Measurements from ENCODE around the gene PFKFB4.

The PFKFB4 gene

GRCh38 chr3:48505146-48505545, 51.5 kb downstream of the PFKFB4 start:
- TF ChIP-seq, protein P1, sequence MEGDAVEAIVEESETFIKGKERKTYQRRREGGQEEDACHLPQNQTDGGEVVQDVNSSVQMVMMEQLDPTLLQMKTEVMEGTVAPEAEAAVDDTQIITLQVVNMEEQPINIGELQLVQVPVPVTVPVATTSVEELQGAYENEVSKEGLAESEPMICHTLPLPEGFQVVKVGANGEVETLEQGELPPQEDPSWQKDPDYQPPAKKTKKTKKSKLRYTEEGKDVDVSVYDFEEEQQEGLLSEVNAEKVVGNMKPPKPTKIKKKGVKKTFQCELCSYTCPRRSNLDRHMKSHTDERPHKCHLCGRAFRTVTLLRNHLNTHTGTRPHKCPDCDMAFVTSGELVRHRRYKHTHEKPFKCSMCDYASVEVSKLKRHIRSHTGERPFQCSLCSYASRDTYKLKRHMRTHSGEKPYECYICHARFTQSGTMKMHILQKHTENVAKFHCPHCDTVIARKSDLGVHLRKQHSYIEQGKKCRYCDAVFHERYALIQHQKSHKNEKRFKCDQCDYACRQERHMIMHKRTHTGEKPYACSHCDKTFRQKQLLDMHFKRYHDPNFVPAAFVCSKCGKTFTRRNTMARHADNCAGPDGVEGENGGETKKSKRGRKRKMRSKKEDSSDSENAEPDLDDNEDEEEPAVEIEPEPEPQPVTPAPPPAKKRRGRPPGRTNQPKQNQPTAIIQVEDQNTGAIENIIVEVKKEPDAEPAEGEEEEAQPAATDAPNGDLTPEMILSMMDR (IDR thresholded peaks at IDR 0.05; ENCODE audit: insufficient read depth, low read length, missing control alignments) = no peak
- no peak overlapping the region for H3K4me3 ChIP-seq (ENCODE audit: low read depth, low read length)
- ChIA-PET POLR2A (no interaction called here), CTCF (interaction anchor here (0.9 kb wide), 1 partner anchor 31 kb away, joined by 3 read pairs; no protein-coding TSS in a partner anchor)
- DNase-seq (ENCODE audit: low read depth, low spot score) = no peak

- H3K4me3 ChIP-seq (ENCODE audit: low read depth, low read length) = peak within 1 kb of the TSS; percentile 78
- ChIA-PET CTCF (interaction anchor here (0.6 to 0.8 kb wide), 2 partner anchors 69 to 70 kb away, joined by 3 read pairs; no protein-coding TSS in a partner anchor), POLR2A (interaction anchor here (0.5 kb wide), 1 partner anchor 564 kb away, joined by 3 read pairs; no protein-coding TSS in a partner anchor)
- no peak for DNase-seq (ENCODE audit: low read depth, low spot score)
- TF ChIP-seq, protein P1 (IDR thresholded peaks at IDR 0.05; ENCODE audit: insufficient read depth, low read length, missing control alignments) = no peak
Observed at GRCh38 chr3:48504051-48504946, 52.3 kb downstream of the PFKFB4 start, which contains the start of gene SHISA5. SHISA5 (minus strand) TSS chr3:48504174; CDS start chr3:48504094, 80 bp downstream.

- H3K4me3 ChIP-seq (ENCODE audit: low read depth, low read length) = peak overlapping the region; percentile 78
- TF ChIP-seq, protein P1 (IDR thresholded peaks at IDR 0.05; ENCODE audit: insufficient read depth, low read length, missing control alignments) = no peak
- POLR2A ChIA-PET = interaction anchor here (0.6 kb wide), 1 partner anchor 39 kb away, joined by 3 read pairs; no protein-coding TSS in a partner anchor
- no peak for DNase-seq (ENCODE audit: low read depth, low spot score)
- CTCF ChIA-PET = interaction anchor here (0.8 kb wide), 1 partner anchor 69 kb away, joined by 3 read pairs; no protein-coding TSS in a partner anchor
Observed at GRCh38 chr3:48503401-48504050, 53.1 kb downstream of the PFKFB4 start.

- no peak for DNase-seq (ENCODE audit: low read depth, low spot score)
- CTCF ChIA-PET = no interaction called here
- peak overlapping the region; percentile 78 for H3K4me3 ChIP-seq (ENCODE audit: low read depth, low read length)
- POLR2A ChIA-PET = no interaction called here
- TF ChIP-seq, protein P1 (IDR thresholded peaks at IDR 0.05; ENCODE audit: insufficient read depth, low read length, missing control alignments) = no peak
Observed at GRCh38 chr3:48502728-48503168, 53.9 kb downstream of the PFKFB4 start.

GRCh38 chr3:48502121-48502520, 54.5 kb downstream of the PFKFB4 start:
- CTCF ChIA-PET = no interaction called here
- POLR2A ChIA-PET = no interaction called here
- DNase-seq (ENCODE audit: low read depth, low spot score) = no peak
- H3K4me3 ChIP-seq (ENCODE audit: low read depth, low read length) = no peak overlapping the region
- TF ChIP-seq, protein P1 (IDR thresholded peaks at IDR 0.05; ENCODE audit: insufficient read depth, low read length, missing control alignments) = no peak

DNA sequence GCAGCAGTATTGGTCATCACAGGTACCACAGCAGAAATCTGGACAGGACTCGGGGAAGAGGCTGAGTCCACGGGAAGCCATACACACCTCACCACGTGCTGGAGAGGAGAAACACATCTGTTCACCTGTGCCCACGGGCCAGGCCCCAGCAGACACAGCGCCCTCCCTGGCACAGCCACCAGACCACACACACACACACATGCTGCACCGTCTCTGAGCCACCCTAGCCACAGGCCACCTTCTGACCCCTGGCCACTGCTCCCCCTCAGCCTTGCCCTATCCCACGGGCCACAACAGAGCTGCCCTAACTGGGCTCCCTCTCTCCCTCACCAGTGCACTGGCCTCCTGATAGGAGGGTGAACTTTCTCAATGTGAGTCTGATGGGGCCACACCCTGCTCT, 55.4 kb downstream of the PFKFB4 start:
- H3K4me3 ChIP-seq (ENCODE audit: low read depth, low read length) = no peak overlapping the region
- POLR2A ChIA-PET = no interaction called here
- DNase-seq (ENCODE audit: low read depth, low spot score) = no peak
- CTCF ChIA-PET = interaction anchor here (1.4 kb wide), 1 partner anchor 133 kb away, joined by 3 read pairs; no protein-coding TSS in a partner anchor
- TF ChIP-seq, protein P1 (IDR thresholded peaks at IDR 0.05; ENCODE audit: insufficient read depth, low read length, missing control alignments) = no peak
